ENCODE results near the gene EIF4E3. TPM values are rescaled to one million over a fixed set of nuclear protein-coding genes. Genes with fewer than 3 reads are reported as not detected.
A peak's percentile ranks its signal among the peaks of the same experiment; 100 is the strongest.

The EIF4E3 gene
- total RNA-seq, 1 experiment from 2014 or later, result 10.9 TPM

- CTCF ChIA-PET, result no interaction called here
- intact Hi-C loops (cut with micrococcal nuclease; ENCODE audit: unreplicated experiment), result no loop called here
- no peak for DNase-seq
- Mint-ChIP-seq H3K4me3 (ENCODE audit: low read depth, unreplicated experiment) (peak overlapping the region; percentile 76), H3K27me3 (ENCODE audit: unreplicated experiment) (peaks cover 18% of the 10 kb centered on the region), H3K36me3 (ENCODE audit: insufficient read depth, unreplicated experiment) (peaks cover 14% of the 10 kb centered on the region), H3K9me3 (ENCODE audit: low read depth, unreplicated experiment) (no peaks in the 10 kb centered on the region), H3K4me1 (ENCODE audit: low read depth, unreplicated experiment) (no peaks in the 10 kb centered on the region), H3K27ac (ENCODE audit: unreplicated experiment) (peak overlapping the region; percentile 59)
- TSS peak; percentile 57 for BruUV-seq (replicated peaks)
- TF ChIP-seq CTCF (IDR thresholded peaks at IDR 0.05; ENCODE audit: unreplicated experiment), result no peak
Observed at GRCh38 chr3:71723452-71724170, 1.6 kb downstream of the EIF4E3 start.

- H3K9me3 Mint-ChIP-seq (ENCODE audit: low read depth, unreplicated experiment), result no peaks in the 10 kb centered on the region
- no peak overlapping the region for H3K4me3 Mint-ChIP-seq (ENCODE audit: low read depth, unreplicated experiment)
- H3K36me3 Mint-ChIP-seq (ENCODE audit: insufficient read depth, unreplicated experiment), result peaks cover 14% of the 10 kb centered on the region
- no peak for TF ChIP-seq CTCF (IDR thresholded peaks at IDR 0.05; ENCODE audit: unreplicated experiment)
- DNase-seq, result no peak
- no TSS peak for BruUV-seq (replicated peaks)
- CTCF ChIA-PET, result no interaction called here
- H3K27me3 Mint-ChIP-seq (ENCODE audit: unreplicated experiment), result peaks cover 10% of the 10 kb centered on the region
- H3K4me1 Mint-ChIP-seq (ENCODE audit: low read depth, unreplicated experiment), result no peaks in the 10 kb centered on the region
- no peak overlapping the region for H3K27ac Mint-ChIP-seq (ENCODE audit: unreplicated experiment)
- intact Hi-C loops (cut with micrococcal nuclease; ENCODE audit: unreplicated experiment), result no loop called here
Observed at GRCh38 chr3:71722693-71723092, 2.5 kb downstream of the EIF4E3 start.

- H3K4me3 Mint-ChIP-seq (ENCODE audit: low read depth, unreplicated experiment), result no peak overlapping the region
- intact Hi-C loops (cut with micrococcal nuclease; ENCODE audit: unreplicated experiment), result no loop called here
- H3K4me1 Mint-ChIP-seq (ENCODE audit: low read depth, unreplicated experiment), result no peaks in the 10 kb centered on the region
- no peaks in the 10 kb centered on the region for H3K9me3 Mint-ChIP-seq (ENCODE audit: low read depth, unreplicated experiment)
- BruUV-seq (replicated peaks), result no TSS peak
- peaks cover 14% of the 10 kb centered on the region for H3K36me3 Mint-ChIP-seq (ENCODE audit: insufficient read depth, unreplicated experiment)
- CTCF ChIA-PET, result no interaction called here
- DNase-seq, result no peak
- H3K27me3 Mint-ChIP-seq (ENCODE audit: unreplicated experiment), result peaks cover 10% of the 10 kb centered on the region
- TF ChIP-seq CTCF (IDR thresholded peaks at IDR 0.05; ENCODE audit: unreplicated experiment), result no peak
- no peak overlapping the region for H3K27ac Mint-ChIP-seq (ENCODE audit: unreplicated experiment)
Observed at GRCh38 chr3:71721651-71722157, 3.5 kb downstream of the EIF4E3 start.

- Mint-ChIP-seq H3K27me3 (ENCODE audit: unreplicated experiment) (peaks cover 5% of the 10 kb centered on the region), H3K4me1 (ENCODE audit: low read depth, unreplicated experiment) (no peaks in the 10 kb centered on the region), H3K9me3 (ENCODE audit: low read depth, unreplicated experiment) (no peaks in the 10 kb centered on the region), H3K36me3 (ENCODE audit: insufficient read depth, unreplicated experiment) (peaks cover 14% of the 10 kb centered on the region), H3K4me3 (ENCODE audit: low read depth, unreplicated experiment) (no peak overlapping the region), H3K27ac (ENCODE audit: unreplicated experiment) (no peak overlapping the region)
- CTCF ChIA-PET, result interaction anchor here (0.7 kb wide), 1 partner anchor 10 kb away, joined by 3 read pairs; no protein-coding TSS in a partner anchor
- intact Hi-C loops (cut with micrococcal nuclease; ENCODE audit: unreplicated experiment), result no loop called here
- TF ChIP-seq CTCF (IDR thresholded peaks at IDR 0.05; ENCODE audit: unreplicated experiment), result no peak
- DNase-seq, result no peak
- BruUV-seq (replicated peaks), result no TSS peak
Observed at GRCh38 chr3:71721002-71721401, 4.2 kb downstream of the EIF4E3 start.
